ENCODE results near the gene SMG7. TPM values are rescaled to one million over a fixed set of nuclear protein-coding genes. Genes with fewer than 3 reads are reported as not detected.

SMG7 gene
- total and polyA plus RNA-seq, 2 of the 4 experiments (the other 2 are of a cell fraction), result 18.1 to 22.6 TPM

- Histone ChIP-seq H4K8ac (ENCODE audit: low read depth in 2 of 2, low read length in 2 of 2) (no peak overlapping the region), H3K79me1 (ENCODE audit: low read depth in 1 of 2, low read length in 2 of 2) (no peaks in the 10 kb centered on the region), H2AFZ (replicated peaks; ENCODE audit: low read length, poor library complexity) (peak overlapping the region; percentile 9), H3K36me3 (ENCODE audit: control insufficient read depth, insufficient read depth, low read length) (no peaks in the 10 kb centered on the region), H2AK9ac (replicated peaks; ENCODE audit: low read depth, low read length, poor library complexity) (no peak overlapping the region), H2BK120ac (ENCODE audit: low read depth, low read length) (no peak overlapping the region), H3K56ac (ENCODE audit: extremely low read depth, insufficient read depth, low read length) (no peak overlapping the region), H3K9me1 (ENCODE audit: insufficient read depth, low read length) (no peaks in the 10 kb centered on the region), H3K14ac (replicated peaks; ENCODE audit: low read depth, low read length) (0 out of 2 replicates have a peak overlapping the region, but pooled peaks have one; percentile 0), H2BK20ac (ENCODE audit: low read depth, low read length) (no peak overlapping the region), H3K23ac (ENCODE audit: low read depth, low read length) (no peak overlapping the region), H3K18ac (ENCODE audit: low read depth, low read length) (no peak overlapping the region), H4K20me1 (ENCODE audit: insufficient read depth, low read length) (no peaks in the 10 kb centered on the region), H3K27me3 (ENCODE audit: control insufficient read depth, insufficient read depth, low read length) (no peaks in the 10 kb centered on the region), H3K4me3 (ENCODE audit: insufficient read depth, low read depth, low read length) (no peak overlapping the region), H2AK5ac (ENCODE audit: low read depth, low read length) (no peak overlapping the region), H3K4me2 (ENCODE audit: low read depth, low read length) (no peak overlapping the region), H4K91ac (ENCODE audit: insufficient read depth, low read depth, low read length) (no peak overlapping the region), H2BK5ac (ENCODE audit: low read depth, low read length, poor library complexity, severe bottlenecking) (no peak overlapping the region), H3K27ac (ENCODE audit: insufficient read depth, low read length) (no peak overlapping the region), H3K9ac (ENCODE audit: low read depth, low read length) (no peak overlapping the region), H3K4me1 (ENCODE audit: control insufficient read depth, insufficient read depth, low read length) (peaks cover 5% of the 10 kb centered on the region; the same call in 1 of the 2 replicates), H3K4ac (ENCODE audit: low read depth, low read length) (no peak overlapping the region), H4K5ac (ENCODE audit: low read depth, low read length) (no peak overlapping the region), H2BK15ac (ENCODE audit: low read depth, low read length) (no peak overlapping the region), H3K9me3 (ENCODE audit: control insufficient read depth, insufficient read depth, low read length) (no peaks in the 10 kb centered on the region)
- DNase-seq (peak; percentile 35), ATAC-seq (ENCODE audit: low read depth) (peak; percentile 50)
- dilution Hi-C loops (cut with HindIII; ENCODE audit: low sequenced_read_pairs, unreplicated experiment), result no loop called here
- no CpG with 5 or more reads among the region's 5 CpGs for whole genome bisulfite sequencing, 2 experiments (ENCODE audit: extremely low coverage in 2 of 2, insufficient read length in 1 of 2)
- TF ChIP-seq CTCF (conservative IDR thresholded peaks at IDR 0.05; ENCODE audit: low read depth, low read length) (no peak), MXI1 (IDR thresholded peaks at IDR 0.05; ENCODE audit: borderline replicate concordance, low read depth, low read length) (no peak), RAD21 (IDR thresholded peaks at IDR 0.05; ENCODE audit: low read length) (no peak), SMC3 (IDR thresholded peaks at IDR 0.05; ENCODE audit: low read depth, low read length) (no peak)
- no TSS peak for BruUV-seq (replicated peaks)
- ChIA-PET POLR2A (ENCODE audit: unreplicated experiment) (interaction anchor here (0.6 kb wide), 1 partner anchor 245 kb away, joined by 12 read pairs; no protein-coding TSS in a partner anchor), CTCF (no interaction called here)
- in situ Hi-C loops (cut with MboI; ENCODE audit: low sequenced_read_pairs), result no loop called here
- intact Hi-C loops (cut with micrococcal nuclease), result no loop called here
Observed at GRCh38 chr1:183597656-183598347, 125.5 kb downstream of the SMG7 start.

All from IMR-90 (cell line).